Caco-2 (cell line): ENCODE results near the gene TRIML1. TPM values are rescaled to one million over a fixed set of nuclear protein-coding genes. Genes with fewer than 3 reads are reported as not detected.
A peak's percentile ranks its signal among the peaks of the same experiment; 100 is the strongest.
"Not testable (repeated sequence)": the region's sequence is repeated elsewhere in the genome, so short reads cannot be mapped to it uniquely, and the experiment has no call there.

Experiments
- BruUV-seq: library from RNA; stranded (reverse); fragments of 400-500 nt; replicated peaks from 2 replicates; lab custom pipeline; 2021; lab: Mats Ljungman, UMichigan
- CTCF ChIA-PET: fragments of 300-600 bp; sonication (Branson Sonifier 250); formaldehyde crosslinking; loops from one replicate; lab custom pipeline; 2022; ENCODE audit warnings: antibody characterized with exemption; lab: Charles Lee
- POLR2A ChIA-PET: fragments of 300-600 bp; sonication (Branson Sonifier 250); formaldehyde crosslinking; loops from one replicate; lab custom pipeline; 2022; ENCODE audit warnings: antibody characterized with exemption; lab: Charles Lee
- DNase-seq, 2 experiments: peaks; one replicate each; pipeline versions ENCODE4 v3.0.0 to v3.0.0-alpha.2; 2020 to 2022
- H3K27me3 ChIP-seq: replicated peaks from 2 replicates; pipeline ENCODE4 v1.6.0; 2011; ENCODE audit warnings: low read length; ENCODE audit not compliant: control insufficient read depth, insufficient read depth
- H3K36me3 ChIP-seq: 2 replicates; pipeline ENCODE4 v1.5.1; 2011; ENCODE audit warnings: low read length; ENCODE audit not compliant: control insufficient read depth, insufficient read depth
- H3K4me1 ChIP-seq: fragments of 250-450 bp; sonication (Bioruptor Pico); 2 replicates; pipeline ENCODE4 v1.5.1; 2020; ENCODE audit warnings: mild to moderate bottlenecking
- H3K4me3 ChIP-seq: 2 replicates; pipeline ENCODE4 v1.5.1; 2011; ENCODE audit warnings: low read depth, mild to moderate bottlenecking, control low read depth, low read length
- H3K9me3 ChIP-seq: fragments of 250-450 bp; sonication (Bioruptor Pico); 2 replicates; pipeline ENCODE4 v1.5.1; 2020; ENCODE audit warnings: mild to moderate bottlenecking, moderate library complexity
- H3K27ac Mint-ChIP-seq: one replicate; pipeline ENCODE4 v1.8.0; 2022; ENCODE audit warnings: mixed read lengths; ENCODE audit not compliant: unreplicated experiment
- H3K27me3 Mint-ChIP-seq: one replicate; pipeline ENCODE4 v1.8.0; 2022; ENCODE audit warnings: mixed read lengths; ENCODE audit not compliant: insufficient read depth, unreplicated experiment
- H3K36me3 Mint-ChIP-seq: one replicate; pipeline ENCODE4 v1.8.0; 2022; ENCODE audit warnings: mild to moderate bottlenecking, mixed read lengths; ENCODE audit not compliant: insufficient read depth, unreplicated experiment
- H3K4me1 Mint-ChIP-seq: one replicate; pipeline ENCODE4 v1.8.0; 2022; ENCODE audit warnings: low read depth, mixed read lengths; ENCODE audit not compliant: unreplicated experiment
- H3K4me3 Mint-ChIP-seq: one replicate; pipeline ENCODE4 v1.8.0; 2022; ENCODE audit warnings: mild to moderate bottlenecking, moderate library complexity, mixed read lengths; ENCODE audit not compliant: unreplicated experiment
- H3K9me3 Mint-ChIP-seq: one replicate; pipeline ENCODE4 v1.8.0; 2022; ENCODE audit warnings: mixed read lengths; ENCODE audit not compliant: unreplicated experiment
- CTCF ChIP-seq, 2 experiments: fragments of 200-600 bp in 1 of 2; IDR thresholded peaks; 1 replicate in 1 of 2; 2 replicates in 1 of 2; pipeline versions ENCODE4 v1.5.1 to v1.8.0; 2011 to 2022; ENCODE audit warnings: antibody characterized with exemption in 1 of 2, control low read depth in 1 of 2, inconsistent platforms in 1 of 2, low read depth in 1 of 2, low read length in 1 of 2, mild to moderate bottlenecking in 1 of 2, moderate library complexity in 1 of 2; ENCODE audit not compliant: insufficient read depth in 1 of 2, severe bottlenecking in 1 of 2, unreplicated experiment in 1 of 2
- intact Hi-C: fragments of 100-400 bp; cut with micrococcal nuclease; formaldehyde crosslinking; loops from one replicate; pipeline ENCODE4 v1.10.0; 2022; ENCODE audit not compliant: unreplicated experiment
- total RNA-seq: library from RNA; stranded (reverse); gene quantifications from 2 replicates; pipeline ENCODE4 v1.2.3, GENCODE V29; 2022

The TRIML1 gene
- total RNA-seq, 1 experiment from 2014 or later: not detected

GRCh38 chr4:188154668-188155405 lies 15.6 kb downstream of the TRIML1 start:
- Mint-ChIP-seq H3K9me3 (no peaks in the 10 kb centered on the region), H3K4me1 (peaks cover 8% of the 10 kb centered on the region), H3K4me3 (peak overlapping the region; percentile 60), H3K27me3 (no peaks in the 10 kb centered on the region), H3K36me3 (peaks cover 11% of the 10 kb centered on the region), H3K27ac (peak overlapping the region; percentile 63)
- H3K36me3 ChIP-seq: no peaks in the 10 kb centered on the region
- H3K4me3 ChIP-seq: no peak overlapping the region
- H3K27me3 ChIP-seq: no peaks in the 10 kb centered on the region
- ChIA-PET CTCF (no interaction called here), POLR2A (no interaction called here)
- H3K9me3 ChIP-seq: no peaks in the 10 kb centered on the region
- peak; percentile 59 to 81 for DNase-seq
- BruUV-seq: no TSS peak
- intact Hi-C loops: loop anchor here (1.0 to 2.0 kb wide), 2 partner anchors 74 to 140 kb away; no protein-coding TSS in a partner anchor
- TF ChIP-seq CTCF (IDR thresholded peaks at IDR 0.05; ENCODE audit: insufficient read depth in 1 of 2, low read depth in 1 of 2, low read length in 1 of 2, severe bottlenecking in 1 of 2, unreplicated experiment in 1 of 2): no peak
- H3K4me1 ChIP-seq: peaks cover 6% of the 10 kb centered on the region

GRCh38 chr4:188158336-188158735 lies 19.1 kb downstream of the TRIML1 start:
- H3K4me3 ChIP-seq: no peak overlapping the region
- no peak for TF ChIP-seq CTCF (IDR thresholded peaks at IDR 0.05; ENCODE audit: insufficient read depth in 1 of 2, low read depth in 1 of 2, low read length in 1 of 2, severe bottlenecking in 1 of 2, unreplicated experiment in 1 of 2)
- ChIA-PET POLR2A (no interaction called here), CTCF (no interaction called here)
- no peaks in the 10 kb centered on the region for H3K27me3 ChIP-seq
- H3K9me3 ChIP-seq: no peaks in the 10 kb centered on the region
- Mint-ChIP-seq H3K4me3 (no peak overlapping the region), H3K36me3 (peaks cover 18% of the 10 kb centered on the region), H3K27ac (no peak overlapping the region), H3K9me3 (no peaks in the 10 kb centered on the region), H3K4me1 (peaks cover 15% of the 10 kb centered on the region), H3K27me3 (no peaks in the 10 kb centered on the region)
- no peaks in the 10 kb centered on the region for H3K36me3 ChIP-seq
- peaks cover 16% of the 10 kb centered on the region for H3K4me1 ChIP-seq
- intact Hi-C loops: no loop called here
- no peak for DNase-seq
- BruUV-seq: no TSS peak

DNA sequence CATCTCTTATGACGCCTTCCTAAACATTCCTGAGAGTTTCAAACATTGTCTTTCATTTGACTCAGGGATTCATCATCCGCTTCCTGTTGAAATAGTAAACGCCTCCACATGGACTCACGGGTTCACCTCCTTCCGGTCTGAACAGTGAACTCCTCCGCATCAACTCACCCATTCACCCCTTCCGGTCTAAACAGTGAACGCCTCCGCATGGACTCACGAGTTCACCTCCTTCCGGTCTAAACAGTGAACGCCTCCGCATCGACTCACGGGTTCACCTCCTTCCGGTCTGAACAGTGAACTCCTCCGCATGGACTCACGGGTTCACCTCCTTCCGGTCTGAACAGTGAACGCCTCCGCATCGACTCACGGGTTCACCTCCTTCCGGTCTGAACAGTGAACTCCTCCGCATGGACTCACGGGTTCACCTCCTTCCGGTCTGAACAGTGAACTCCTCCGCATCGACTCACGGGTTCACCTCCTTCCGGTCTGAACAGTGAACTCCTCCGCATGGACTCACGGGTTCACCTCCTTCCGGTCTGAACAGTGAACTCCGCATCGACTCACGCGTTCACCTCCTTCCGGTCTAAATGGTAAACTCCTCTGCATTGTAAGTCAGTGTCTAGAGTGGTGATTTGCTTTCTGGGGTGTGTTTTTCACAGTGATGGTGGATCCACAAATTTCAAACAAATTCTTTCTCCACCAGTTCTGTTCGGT lies 20.4 kb downstream of the TRIML1 start:
- BruUV-seq, H3K9me3 Mint-ChIP-seq, H3K27me3 ChIP-seq, CTCF ChIA-PET, POLR2A ChIA-PET, H3K9me3 ChIP-seq, H3K4me3 Mint-ChIP-seq, DNase-seq, H3K36me3 ChIP-seq, H3K4me3 ChIP-seq, H3K27me3 Mint-ChIP-seq: not testable (repeated sequence)
- H3K4me1 ChIP-seq: peaks cover 16% of the 10 kb centered on the region
- Mint-ChIP-seq H3K27ac (peak overlapping the region; percentile 74), H3K4me1 (peaks cover 15% of the 10 kb centered on the region), H3K36me3 (peaks cover 17% of the 10 kb centered on the region)
- intact Hi-C loops: loop anchor here (10.0 kb wide), 1 partner anchor 215 kb away; no protein-coding TSS in a partner anchor
